HEK293T (cell line): ENCODE results near the gene DNAJB2.

Experiments used
- CTCF ChIA-PET: fragments of 350-600 bp; formaldehyde crosslinking; extraction: SDS; loops from one replicate; lab custom pipeline; 2021; ENCODE audit warnings: antibody characterized with exemption, inconsistent platforms; lab: Yijun Ruan, JAX
- POLR2A ChIA-PET: fragments of 350-600 bp; formaldehyde crosslinking; extraction: SDS; loops from one replicate; lab custom pipeline; 2020; ENCODE audit warnings: antibody characterized with exemption, inconsistent platforms; lab: Yijun Ruan, JAX
- DNase-seq: peaks from one replicate; pipeline ENCODE4 v3.0.0; 2012; ENCODE audit warnings: mixed read lengths; ENCODE audit errors: extremely low spot score
- ARNT ChIP-seq: fragments of 450-650 bp; IDR thresholded peaks from 2 replicates; pipeline ENCODE4 v1.6.1; 2017; ENCODE audit warnings: mild to moderate bottlenecking
- BHLHE40 ChIP-seq: fragments of 450-650 bp; IDR thresholded peaks from 2 replicates; pipeline ENCODE4 v1.6.1; 2016; ENCODE audit warnings: mild to moderate bottlenecking, moderate library complexity, borderline replicate concordance
- CTBP1 ChIP-seq: fragments of 450-650 bp; IDR thresholded peaks from 2 replicates; pipeline ENCODE4 v1.6.1; 2016; ENCODE audit warnings: borderline replicate concordance
- ELF4 ChIP-seq: fragments of 450-650 bp; IDR thresholded peaks from 2 replicates; pipeline ENCODE4 v1.6.1; 2017; ENCODE audit warnings: antibody characterized with exemption
- FOXA1 ChIP-seq: fragments of 450-650 bp; IDR thresholded peaks from 2 replicates; pipeline ENCODE4 v1.6.1; 2016; ENCODE audit warnings: mild to moderate bottlenecking
- FOXK2 ChIP-seq: fragments of 450-650 bp; IDR thresholded peaks from 2 replicates; pipeline ENCODE4 v1.6.1; 2016; ENCODE audit warnings: mild to moderate bottlenecking
- FOXM1 ChIP-seq: fragments of 450-650 bp; IDR thresholded peaks from 2 replicates; pipeline ENCODE4 v1.6.1; 2017; ENCODE audit warnings: mild to moderate bottlenecking, borderline replicate concordance
- HDGF ChIP-seq: fragments of 450-650 bp; IDR thresholded peaks from 2 replicates; pipeline ENCODE4 v1.6.1; 2017; ENCODE audit warnings: antibody characterized with exemption, borderline replicate concordance
- L3MBTL2 ChIP-seq: fragments of 450-650 bp; conservative IDR thresholded peaks from 2 replicates; pipeline ENCODE4 v1.6.1; 2016; ENCODE audit warnings: mild to moderate bottlenecking
- LEF1 ChIP-seq: fragments of 450-650 bp; IDR thresholded peaks from 2 replicates; pipeline ENCODE4 v1.6.1; 2017; ENCODE audit warnings: mild to moderate bottlenecking, borderline replicate concordance
- NFRKB ChIP-seq: fragments of 450-650 bp; IDR thresholded peaks from 2 replicates; pipeline ENCODE4 v1.6.1; 2016; ENCODE audit warnings: mild to moderate bottlenecking, moderate library complexity
- PKNOX1 ChIP-seq: fragments of 450-650 bp; IDR thresholded peaks from 2 replicates; pipeline ENCODE4 v1.6.1; 2016
- SP1 ChIP-seq: fragments of 450-650 bp; IDR thresholded peaks from 2 replicates; pipeline ENCODE4 v1.6.1; 2017
- SUZ12 ChIP-seq: fragments of 450-650 bp; IDR thresholded peaks from 2 replicates; pipeline ENCODE4 v1.6.1; 2016; ENCODE audit warnings: mild to moderate bottlenecking
- TARDBP ChIP-seq: fragments of 450-650 bp; IDR thresholded peaks from 2 replicates; pipeline ENCODE4 v1.6.1; 2016
- ZNF384 ChIP-seq: fragments of 450-650 bp; IDR thresholded peaks from 2 replicates; pipeline ENCODE4 v1.6.1; 2016

DNAJB2 gene

GRCh38 chr2:219249203-219249980 is 29.8 kb upstream of the DNAJB2 start:
- TF ChIP-seq NFRKB (no peak), CTBP1 (no peak), L3MBTL2 (no peak), TARDBP (no peak), HDGF (no peak), SUZ12 (no peak), FOXM1 (no peak), BHLHE40 (no peak), FOXA1 (no peak), LEF1 (no peak), ELF4 (no peak), ZNF384 (no peak), FOXK2 (no peak), SP1 (no peak), ARNT (no peak), PKNOX1 (no peak)
- no peak for DNase-seq
- CTCF ChIA-PET = interaction anchor here (1.4 kb wide), 1 partner anchor 45 kb away, joined by 5 read pairs; no protein-coding TSS in a partner anchor
- POLR2A ChIA-PET = interaction anchor here (0.9 to 2.6 kb wide), 6 partner anchors 20 to 46 kb away, joined by 3 to 7 read pairs (median 6); partner anchors contain the start of genes ANKZF1, ATG9A, DNAJB2 and ZFAND2B

- DNase-seq = no peak
- TF ChIP-seq ARNT = no peak
- TF ChIP-seq TARDBP = no peak
- TF ChIP-seq BHLHE40 = no peak
- no peak for TF ChIP-seq ELF4
- no peak for TF ChIP-seq ZNF384
- no peak for TF ChIP-seq PKNOX1
- TF ChIP-seq HDGF = no peak
- TF ChIP-seq FOXK2 = no peak
- CTCF ChIA-PET = interaction anchor here (1.4 kb wide), 1 partner anchor 44 kb away, joined by 5 read pairs; no protein-coding TSS in a partner anchor
- POLR2A ChIA-PET = interaction anchor here (1.0 to 1.9 kb wide), 4 partner anchors 20 to 45 kb away, joined by 3 to 7 read pairs (median 6); partner anchors contain the start of genes ANKZF1, ATG9A and ZFAND2B
Measured at GRCh38 chr2:219250049-219250781, 29.0 kb upstream of the DNAJB2 start.

- CTCF ChIA-PET = interaction anchor here (1.6 kb wide), 1 partner anchor 43 kb away, joined by 5 read pairs; no protein-coding TSS in a partner anchor
- DNase-seq = no peak
- POLR2A ChIA-PET = interaction anchor here (0.9 to 1.6 kb wide), 3 partner anchors 9 to 22 kb away, joined by 3 to 6 read pairs (median 5); partner anchors contain the start of genes ANKZF1 and ATG9A
- no peak for TF ChIP-seq ARNT
- TF ChIP-seq HDGF = no peak
- no peak for TF ChIP-seq ELF4
- no peak for TF ChIP-seq TARDBP
- no peak for TF ChIP-seq L3MBTL2
- no peak for TF ChIP-seq ZNF384
- no peak for TF ChIP-seq FOXK2
- no peak for TF ChIP-seq FOXA1
- TF ChIP-seq NFRKB = no peak
- TF ChIP-seq SP1 = no peak
- no peak for TF ChIP-seq BHLHE40
- TF ChIP-seq PKNOX1 = no peak
- no peak for TF ChIP-seq LEF1
- TF ChIP-seq CTBP1 = no peak
Measured at GRCh38 chr2:219251656-219252055, 27.5 kb upstream of the DNAJB2 start.

GRCh38 chr2:219252084-219252483 is 27.1 kb upstream of the DNAJB2 start:
- ChIA-PET POLR2A (interaction anchor here (0.9 to 1.6 kb wide), 3 partner anchors 9 to 22 kb away, joined by 3 to 6 read pairs (median 5); partner anchors contain the start of genes ANKZF1 and ATG9A), CTCF (interaction anchor here (1.6 kb wide), 1 partner anchor 43 kb away, joined by 5 read pairs; no protein-coding TSS in a partner anchor)
- no peak for DNase-seq
- TF ChIP-seq NFRKB (no peak), FOXA1 (no peak), ZNF384 (no peak)

GRCh38 chr2:219252570-219252899 is 26.6 kb upstream of the DNAJB2 start:
- TF ChIP-seq CTBP1 = no peak
- TF ChIP-seq BHLHE40 = no peak
- no peak for TF ChIP-seq FOXK2
- TF ChIP-seq SUZ12 = no peak
- no peak for TF ChIP-seq ELF4
- no peak for TF ChIP-seq TARDBP
- TF ChIP-seq NFRKB = no peak
- TF ChIP-seq ARNT = no peak
- no peak for TF ChIP-seq ZNF384
- TF ChIP-seq L3MBTL2 = no peak
- TF ChIP-seq PKNOX1 = no peak
- no peak for TF ChIP-seq FOXM1
- no peak for TF ChIP-seq SP1
- no peak for TF ChIP-seq FOXA1
- no peak for TF ChIP-seq LEF1
- no peak for TF ChIP-seq HDGF
- CTCF ChIA-PET = interaction anchor here (0.5 to 1.6 kb wide), 3 partner anchors 9 to 289 kb away, joined by 3 to 5 read pairs (median 3); no protein-coding TSS in a partner anchor
- POLR2A ChIA-PET = interaction anchor here (0.6 to 1.6 kb wide), 2 partner anchors 23 to 126 kb away, joined by 3 to 5 read pairs; partner anchors contain the start of genes ANKZF1 and ATG9A
- no peak for DNase-seq
